Neural cell (in vitro differentiated cells): ENCODE measurements around the gene FAM200B. TPM values are rescaled to one million over a fixed set of nuclear protein-coding genes. Genes with fewer than 3 reads are reported as not detected.

Experiments
- H2AFZ ChIP-seq: fragments of 200-600, 300-800 bp; sonication (generic), shearing (Covaris generic); 2 replicates; pipeline ENCODE4 v1.6.0; 2014; ENCODE audit warnings: low read depth, mild to moderate bottlenecking, antibody characterized with exemption, low read length, moderate library complexity
- H3F3A ChIP-seq: fragments of 200-600 bp; shearing (Covaris generic); 2 replicates; pipeline ENCODE4 v1.6.1; 2016; ENCODE audit warnings: mild to moderate bottlenecking, moderate library complexity, mixed read lengths, antibody characterized with exemption, low read length; ENCODE audit not compliant: insufficient read depth, poor library complexity, severe bottlenecking
- H3K27ac ChIP-seq: fragments of 200-600, 300-800 bp; sonication (generic), shearing (Covaris generic); 2 replicates; pipeline ENCODE4 v1.5.1; 2014; ENCODE audit warnings: mild to moderate bottlenecking, low read length, moderate library complexity
- H3K27me3 ChIP-seq: fragments of 300-800, 200-600 bp; sonication (generic), shearing (Covaris generic); 2 replicates; pipeline ENCODE4 v1.6.0; 2014; ENCODE audit warnings: mild to moderate bottlenecking, low read depth, low read length, moderate library complexity; ENCODE audit not compliant: insufficient read depth
- H3K36me3 ChIP-seq: fragments of 300-800, 200-600 bp; sonication (generic), shearing (Covaris generic); 2 replicates; pipeline ENCODE4 v1.5.1; 2014; ENCODE audit warnings: mild to moderate bottlenecking, antibody characterized with exemption, low read length, moderate library complexity; ENCODE audit not compliant: insufficient read depth
- H3K4me2 ChIP-seq: fragments of 300-800, 200-600 bp; sonication (generic), shearing (Covaris generic); 2 replicates; pipeline ENCODE4 v1.6.0; 2014; ENCODE audit warnings: mild to moderate bottlenecking, low read length
- H3K4me3 ChIP-seq: fragments of 300-800, 200-600 bp; sonication (generic), shearing (Covaris generic); 2 replicates; pipeline ENCODE4 v1.5.1; 2014; ENCODE audit warnings: mild to moderate bottlenecking, low read length, moderate library complexity
- H3K79me2 ChIP-seq: fragments of 200-600 bp; shearing (Covaris generic); replicated peaks from 2 replicates; pipeline ENCODE4 v1.6.0; 2014; ENCODE audit warnings: mild to moderate bottlenecking, low read length, moderate library complexity; ENCODE audit not compliant: insufficient read depth
- H3K9ac ChIP-seq: fragments of 300-800, 200-600 bp; sonication (generic), shearing (Covaris generic); 2 replicates; pipeline ENCODE4 v1.6.1; 2016; ENCODE audit warnings: mild to moderate bottlenecking, low read length, mixed read lengths
- H3K9me2 ChIP-seq: fragments of 200-600 bp; shearing (Covaris generic); 2 replicates; pipeline ENCODE4 v1.6.1; 2016; ENCODE audit warnings: mild to moderate bottlenecking, low read length, mixed read lengths; ENCODE audit not compliant: insufficient read depth
- H3K9me3 ChIP-seq: fragments of 200-600, 300-800 bp; sonication (generic), shearing (Covaris generic); 2 replicates; pipeline ENCODE4 v1.6.1; 2016; ENCODE audit warnings: mild to moderate bottlenecking, mixed run types, low read length, moderate library complexity, mixed read lengths
- H4K20me1 ChIP-seq: fragments of 200-600 bp; shearing (Covaris generic); 2 replicates; pipeline ENCODE4 v1.6.1; 2016; ENCODE audit warnings: mild to moderate bottlenecking, mixed run types; ENCODE audit not compliant: insufficient read depth
- CTCF ChIP-seq: fragments of 450-650 bp; IDR thresholded peaks from 2 replicates; pipeline ENCODE4 v1.5.1; 2014; ENCODE audit warnings: antibody characterized with exemption, mild to moderate bottlenecking, moderate library complexity; ENCODE audit not compliant: poor library complexity, severe bottlenecking
- EP300 ChIP-seq: fragments of 450-650 bp; conservative IDR thresholded peaks from 2 replicates; pipeline ENCODE4 v1.6.1; 2014; ENCODE audit warnings: antibody characterized with exemption, mild to moderate bottlenecking, moderate library complexity; ENCODE audit not compliant: poor library complexity, severe bottlenecking
- EZH2 ChIP-seq: fragments of 200-600, 300-800 bp; shearing (Covaris generic), sonication (generic); IDR thresholded peaks from 2 replicates; pipeline ENCODE4 v1.6.1; 2014; ENCODE audit warnings: antibody characterized with exemption, low read length, borderline replicate concordance, mild to moderate bottlenecking; ENCODE audit not compliant: insufficient read depth, poor library complexity, severe bottlenecking
- MXI1 ChIP-seq: fragments of 450-650 bp; conservative IDR thresholded peaks from 2 replicates; pipeline ENCODE4 v1.6.1; 2014; ENCODE audit warnings: antibody characterized with exemption, mild to moderate bottlenecking; ENCODE audit not compliant: poor library complexity, severe bottlenecking
- POLR2AphosphoS5 ChIP-seq: IDR thresholded peaks from 2 replicates; pipeline ENCODE4 v1.6.1; 2012
- RAD21 ChIP-seq: fragments of 450-650 bp; conservative IDR thresholded peaks from 2 replicates; pipeline ENCODE4 v1.6.1; 2014; ENCODE audit warnings: antibody characterized with exemption, mild to moderate bottlenecking, moderate library complexity
- REST ChIP-seq: IDR thresholded peaks from 2 replicates; pipeline ENCODE4 v1.6.1; 2012; ENCODE audit warnings: borderline replicate concordance
- SMC3 ChIP-seq: fragments of 450-650 bp; conservative IDR thresholded peaks from 2 replicates; pipeline ENCODE4 v1.6.1; 2014; ENCODE audit warnings: antibody characterized with exemption, mild to moderate bottlenecking, moderate library complexity; ENCODE audit not compliant: poor library complexity
- TAF1 ChIP-seq: IDR thresholded peaks from 2 replicates; pipeline ENCODE4 v1.6.1; 2012; ENCODE audit warnings: low read depth
- polyA plus RNA-seq: library from polyadenylated mRNA; depleted of rRNA; stranded (reverse); fragments of >200 nt; gene quantifications from 2 replicates; pipeline ENCODE4 v1.2.3, GENCODE V29; 2014

FAM200B gene
- polyA plus RNA-seq, 1 donor from 2014 or later = 238 TPM

GRCh38 chr4:15694431-15694830 is 12.8 kb downstream of the FAM200B start:
- Histone ChIP-seq H3K27ac (no peak overlapping the region), H4K20me1 (no peaks in the 10 kb centered on the region), H3K9ac (no peak overlapping the region), H3K36me3 (no peaks in the 10 kb centered on the region), H3K79me2 (no peaks in the 10 kb centered on the region), H3K4me3 (no peak overlapping the region), H3K4me2 (no peak overlapping the region), H2AFZ (no peak overlapping the region), H3K27me3 (no peaks in the 10 kb centered on the region), H3K9me2 (no peaks in the 10 kb centered on the region), H3F3A (no peaks in the 10 kb centered on the region), H3K9me3 (no peaks in the 10 kb centered on the region)
- no peak for TF ChIP-seq MXI1
- no peak for TF ChIP-seq REST
- no peak for TF ChIP-seq POLR2AphosphoS5
- no peak for TF ChIP-seq EZH2
- TF ChIP-seq SMC3 = no peak
- TF ChIP-seq EP300 = no peak
- no peak for TF ChIP-seq CTCF
- no peak for TF ChIP-seq RAD21

GRCh38 chr4:15695240-15695699 is 13.6 kb downstream of the FAM200B start:
- no peak for TF ChIP-seq SMC3
- Histone ChIP-seq H3K36me3 (no peaks in the 10 kb centered on the region), H2AFZ (no peak overlapping the region), H3K9me2 (no peaks in the 10 kb centered on the region), H3K79me2 (no peaks in the 10 kb centered on the region), H3K9ac (no peak overlapping the region), H3K9me3 (no peaks in the 10 kb centered on the region), H3K4me3 (no peak overlapping the region), H3F3A (no peaks in the 10 kb centered on the region), H4K20me1 (no peaks in the 10 kb centered on the region), H3K27me3 (no peaks in the 10 kb centered on the region), H3K27ac (no peak overlapping the region), H3K4me2 (no peak overlapping the region)

- no peak overlapping the region for H3K9ac ChIP-seq
These were observed 14.1 kb downstream of the FAM200B start for GRCh38 chr4:15695729-15696128.

More at GRCh38 chr4:15695729-15696128, 14.1 kb downstream of the FAM200B start:
- H4K20me1 ChIP-seq = no peaks in the 10 kb centered on the region
- H3K27me3 ChIP-seq = no peaks in the 10 kb centered on the region
- no peak overlapping the region for H2AFZ ChIP-seq
- H3K9me2 ChIP-seq = no peaks in the 10 kb centered on the region
- TF ChIP-seq EP300 (no peak), REST (no peak), RAD21 (no peak), EZH2 (no peak), CTCF (no peak), POLR2AphosphoS5 (no peak), MXI1 (no peak), SMC3 (no peak), TAF1 (no peak)
- no peak overlapping the region for H3K27ac ChIP-seq
- H3K9me3 ChIP-seq = no peaks in the 10 kb centered on the region
- no peaks in the 10 kb centered on the region for H3K36me3 ChIP-seq
- no peaks in the 10 kb centered on the region for H3F3A ChIP-seq
- no peak overlapping the region for H3K4me2 ChIP-seq
- H3K4me3 ChIP-seq = no peak overlapping the region
- no peaks in the 10 kb centered on the region for H3K79me2 ChIP-seq
